ENCODE results near the gene FYB2.
A peak's percentile ranks its signal among the peaks of the same experiment; 100 is the strongest.

DNA sequence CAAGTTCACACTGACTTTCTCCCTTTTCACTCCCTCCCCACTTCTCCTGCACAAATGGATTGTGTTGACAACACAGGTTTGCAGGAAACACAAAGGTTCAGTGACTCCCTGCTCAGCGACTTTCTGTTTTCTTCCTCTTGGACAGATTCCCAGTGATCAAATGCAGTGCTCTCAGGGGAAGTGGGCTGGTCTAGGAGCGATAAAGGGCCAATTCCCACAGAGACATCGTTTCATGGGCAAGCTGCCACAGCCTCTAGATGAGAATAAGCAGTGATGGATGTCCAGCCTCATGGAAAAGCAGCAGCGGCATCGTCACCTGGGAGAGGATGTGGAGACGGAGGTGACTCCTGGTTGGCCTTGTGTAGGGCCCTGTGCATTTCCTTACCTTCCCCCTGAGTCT is 30.6 kb downstream of the FYB2 start:
- TF ChIP-seq CTCF (IDR thresholded peaks at IDR 0.05), result no peak
- peak in 2 of 3 donors; percentile 21 to 34 for TF ChIP-seq POLR2AphosphoS5 (IDR thresholded peaks at IDR 0.05)
- no peak for TF ChIP-seq POLR2A (IDR thresholded peaks at IDR 0.05)
- no peak for TF ChIP-seq EP300 (IDR thresholded peaks at IDR 0.05)
